GM12875 (cell line): ENCODE results near the gene LSM4.
"Not testable (repeated sequence)": the region's sequence is repeated elsewhere in the genome, so short reads cannot be mapped to it uniquely, and the experiment has no call there.

Experiments
- H3K4me3 ChIP-seq: one replicate; pipeline ENCODE4 v1.5.1; 2011; ENCODE audit warnings: low read depth, low read length, control low read depth
- TF ChIP-seq, protein P1 (sequence below): IDR thresholded peaks from 2 replicates; pipeline ENCODE4 v1.5.1; 2011; ENCODE audit warnings: low read depth, mild to moderate bottlenecking, control low read depth, inconsistent platforms, low read length, moderate library complexity, borderline replicate concordance; ENCODE audit not compliant: insufficient read depth

The LSM4 gene

DNA sequence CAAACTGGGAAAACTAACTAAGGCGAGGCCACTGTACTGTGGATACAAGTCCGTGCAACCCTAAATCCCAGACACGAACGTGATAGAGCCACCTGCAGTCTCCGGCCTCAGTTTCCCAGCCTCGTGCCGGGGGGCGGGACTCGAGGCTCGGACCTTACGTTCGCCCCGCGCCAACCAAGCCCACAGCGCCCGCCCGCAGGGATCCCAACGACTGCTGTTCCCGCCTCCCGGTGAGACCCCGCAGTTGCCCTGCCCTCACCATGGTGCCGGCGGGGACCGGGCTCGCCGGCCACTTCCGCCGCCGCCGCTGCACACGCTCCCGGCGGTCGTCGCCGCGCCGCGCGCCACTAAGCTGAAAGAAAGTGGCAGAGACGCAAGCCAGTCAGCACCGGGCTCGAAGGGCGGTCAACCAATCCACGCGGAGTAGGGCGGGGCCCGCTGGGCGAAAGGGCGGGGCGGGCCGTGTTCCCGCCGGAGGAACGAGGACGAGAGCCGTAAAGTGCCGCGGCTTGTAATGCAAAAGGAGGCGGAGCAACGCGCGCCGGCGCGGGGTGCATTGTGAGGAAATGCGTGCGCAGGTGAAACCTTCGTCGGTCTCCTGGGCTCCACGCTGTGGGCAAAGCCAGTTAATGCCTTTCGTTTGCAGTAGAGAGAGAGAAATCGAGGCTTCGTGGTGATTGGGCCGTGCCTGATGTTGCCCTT is at the start of gene LSM4:
LSM4 (minus strand) TSS at position 318 of the 702 bp plus-strand sequence; CDS start at position 262, 56 bp downstream.
- TF ChIP-seq, protein P1, sequence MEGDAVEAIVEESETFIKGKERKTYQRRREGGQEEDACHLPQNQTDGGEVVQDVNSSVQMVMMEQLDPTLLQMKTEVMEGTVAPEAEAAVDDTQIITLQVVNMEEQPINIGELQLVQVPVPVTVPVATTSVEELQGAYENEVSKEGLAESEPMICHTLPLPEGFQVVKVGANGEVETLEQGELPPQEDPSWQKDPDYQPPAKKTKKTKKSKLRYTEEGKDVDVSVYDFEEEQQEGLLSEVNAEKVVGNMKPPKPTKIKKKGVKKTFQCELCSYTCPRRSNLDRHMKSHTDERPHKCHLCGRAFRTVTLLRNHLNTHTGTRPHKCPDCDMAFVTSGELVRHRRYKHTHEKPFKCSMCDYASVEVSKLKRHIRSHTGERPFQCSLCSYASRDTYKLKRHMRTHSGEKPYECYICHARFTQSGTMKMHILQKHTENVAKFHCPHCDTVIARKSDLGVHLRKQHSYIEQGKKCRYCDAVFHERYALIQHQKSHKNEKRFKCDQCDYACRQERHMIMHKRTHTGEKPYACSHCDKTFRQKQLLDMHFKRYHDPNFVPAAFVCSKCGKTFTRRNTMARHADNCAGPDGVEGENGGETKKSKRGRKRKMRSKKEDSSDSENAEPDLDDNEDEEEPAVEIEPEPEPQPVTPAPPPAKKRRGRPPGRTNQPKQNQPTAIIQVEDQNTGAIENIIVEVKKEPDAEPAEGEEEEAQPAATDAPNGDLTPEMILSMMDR: peak; percentile 49; the same call in 1 of the 2 replicates
- peak within 1 kb of the TSS; percentile 88 for H3K4me3 ChIP-seq

DNA sequence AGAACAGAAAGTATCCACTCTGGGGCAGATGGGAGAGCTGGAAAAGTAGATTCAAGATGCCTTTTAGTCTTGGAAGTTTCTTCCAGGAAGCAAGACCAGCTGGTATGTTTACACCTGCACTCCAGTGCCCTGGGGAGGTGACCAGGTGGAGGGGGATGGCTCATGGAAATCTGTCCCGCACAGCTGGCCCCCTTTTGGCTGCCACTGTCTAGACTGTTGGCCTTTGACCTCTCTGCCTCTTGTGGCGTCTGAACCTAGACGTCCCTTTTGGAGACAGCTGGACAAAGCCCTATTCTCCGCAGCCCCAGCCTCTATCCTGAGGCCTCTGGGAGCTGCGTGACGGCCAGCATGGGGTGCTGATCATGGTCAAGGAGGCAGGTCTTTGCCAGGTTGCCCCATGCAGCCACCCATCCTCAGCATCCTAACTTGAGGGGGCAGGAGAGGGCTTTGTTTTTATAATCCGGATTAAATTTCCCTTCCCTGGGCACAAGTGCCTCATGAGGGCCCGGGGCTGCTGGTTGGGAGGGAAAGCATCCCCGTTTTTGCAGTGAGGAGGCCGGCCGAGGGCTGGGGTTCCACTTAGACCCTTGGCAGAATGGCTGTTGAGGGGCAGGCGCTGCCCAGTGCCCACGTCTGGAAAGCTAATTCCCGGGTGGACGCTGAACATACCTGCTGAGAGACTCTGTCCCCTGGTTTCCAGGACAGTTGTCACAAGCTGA is 45.8 kb upstream of the LSM4 start:
- TF ChIP-seq, protein P1: no peak

DNA sequence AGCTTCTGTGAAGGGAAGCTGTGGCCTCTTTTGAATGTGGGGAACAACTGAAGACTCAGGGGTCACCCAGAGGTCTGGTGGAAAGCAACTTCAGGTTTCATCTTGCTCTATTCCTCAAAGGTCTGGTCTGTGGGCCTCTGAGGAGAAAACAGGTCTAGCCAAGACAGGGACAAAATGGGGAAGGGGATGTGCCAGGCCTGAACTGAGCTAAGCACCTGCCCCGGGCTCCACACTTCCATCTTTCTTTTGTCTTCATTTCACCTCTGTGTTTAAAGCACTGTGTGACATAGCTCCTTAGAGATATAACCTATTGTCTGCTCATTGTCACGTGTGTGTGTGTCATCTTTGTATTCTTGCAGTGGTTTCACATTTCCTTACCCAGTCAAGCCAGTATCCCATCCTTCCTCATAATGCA is 43.2 kb upstream of the LSM4 start:
- TF ChIP-seq, protein P1: no peak
- no peak overlapping the region for H3K4me3 ChIP-seq

More for the DNA sequence above, 45.8 kb upstream of the LSM4 start:
- H3K4me3 ChIP-seq: no peak overlapping the region

DNA sequence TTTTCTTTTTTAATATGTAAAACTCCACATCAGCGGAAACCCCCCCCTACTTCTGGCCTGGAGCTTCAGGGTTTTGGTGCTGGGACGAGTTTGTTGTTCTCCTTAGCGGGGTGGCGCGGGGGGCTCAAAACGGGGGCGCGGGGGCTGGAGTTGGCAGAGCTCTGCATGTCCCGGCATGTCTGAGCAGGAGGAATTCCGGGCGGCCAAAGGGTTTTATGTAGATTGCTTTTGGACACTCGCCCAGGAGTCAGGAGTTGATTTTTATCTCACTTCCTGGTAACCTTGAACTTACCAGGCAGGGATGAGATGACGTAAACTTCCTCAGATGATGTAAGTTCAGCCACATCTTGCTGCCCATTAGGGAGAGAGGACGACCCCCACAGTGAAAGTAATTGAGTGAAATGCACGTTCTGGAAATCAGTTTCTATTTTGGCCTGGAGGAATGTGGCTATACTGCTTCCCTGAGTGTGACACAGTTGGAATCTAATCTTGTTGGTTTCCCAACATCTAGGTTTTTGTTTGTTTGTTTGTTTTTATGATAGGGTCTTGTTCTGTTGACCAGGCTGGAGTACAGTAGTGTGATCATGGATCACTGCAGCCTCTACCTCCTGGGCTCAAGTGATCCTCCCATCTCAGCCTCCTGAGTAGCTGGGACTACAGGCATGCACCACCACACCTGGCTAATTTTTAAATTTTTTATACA is 42.1 kb upstream of the LSM4 start:
- TF ChIP-seq, protein P1: no peak
- H3K4me3 ChIP-seq: no peak overlapping the region

DNA sequence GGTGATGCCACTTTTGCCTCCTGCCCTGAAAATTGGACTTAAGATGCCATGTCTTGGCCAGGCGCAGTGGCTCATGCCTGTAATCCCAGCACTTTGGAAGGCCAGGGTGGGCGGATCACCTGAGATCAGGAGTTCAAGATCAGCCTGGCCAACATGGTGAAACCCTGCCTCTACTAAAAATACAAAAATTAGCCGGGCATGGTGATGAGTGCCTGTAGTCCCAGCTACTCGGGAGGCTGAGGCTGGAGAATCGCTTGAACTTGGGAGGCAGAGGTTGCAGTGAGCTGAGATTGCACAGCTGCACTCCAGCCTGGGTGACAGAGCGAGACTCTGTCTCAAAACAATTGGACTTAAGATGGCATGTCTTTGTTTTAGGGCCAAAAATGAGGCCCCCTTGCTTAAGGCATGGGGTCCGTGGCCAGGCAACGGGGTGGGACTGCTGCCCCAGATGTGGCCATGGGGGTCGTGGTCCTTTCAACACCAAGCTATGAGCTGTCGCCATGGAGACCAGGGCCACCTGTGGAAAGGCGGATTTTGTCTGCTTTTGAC is 41.5 kb upstream of the LSM4 start:
- not testable (repeated sequence) for H3K4me3 ChIP-seq

DNA sequence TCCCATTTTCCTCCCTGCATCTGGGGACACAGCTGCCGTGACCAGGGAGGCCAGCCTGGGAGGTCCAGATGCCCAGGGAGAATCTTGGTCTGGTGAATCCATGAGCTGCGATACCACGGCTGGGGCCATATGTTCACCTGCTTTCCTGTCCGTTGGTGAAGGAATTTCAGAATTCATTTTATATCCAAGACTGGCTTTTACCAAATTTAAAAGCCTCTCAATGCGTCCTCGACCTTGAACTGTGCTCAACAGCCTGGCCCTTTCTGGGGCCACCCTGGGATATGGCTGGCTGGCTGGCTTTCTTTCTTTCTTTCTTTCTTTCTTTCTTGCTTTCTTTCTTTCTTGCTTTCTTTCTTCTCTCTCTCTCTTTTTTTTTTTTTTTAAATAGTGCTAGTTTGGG is 40.9 kb upstream of the LSM4 start:
- TF ChIP-seq, protein P1: no peak
- no peak overlapping the region for H3K4me3 ChIP-seq

DNA sequence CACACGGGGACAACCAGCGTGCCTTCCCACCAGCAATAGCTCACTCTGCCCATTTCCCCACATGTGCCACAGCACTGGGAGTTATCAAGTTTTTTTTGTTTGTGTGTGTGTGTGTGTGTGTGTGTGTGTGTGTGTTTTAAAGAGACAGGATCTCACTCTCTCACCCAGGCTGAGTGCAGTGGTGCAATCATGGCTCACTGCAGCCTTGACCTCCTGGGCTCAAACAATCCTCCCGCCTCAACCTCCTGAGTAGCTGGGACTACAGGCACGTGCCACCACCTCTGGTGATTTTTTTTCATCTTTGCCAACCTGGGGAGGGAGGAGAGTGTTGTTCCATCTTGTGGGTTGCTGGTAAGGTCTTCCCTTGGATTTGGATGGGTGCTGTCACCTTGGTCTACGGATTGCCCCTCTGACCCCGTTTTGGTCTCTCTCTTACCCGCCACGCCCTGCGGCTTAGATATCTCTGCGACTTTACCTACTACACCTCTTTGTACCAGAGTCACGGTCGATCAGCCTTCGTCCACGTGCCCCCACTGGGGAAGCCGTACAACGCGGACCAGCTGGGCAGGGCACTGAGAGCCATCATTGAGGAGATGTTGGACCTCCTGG is 40.2 kb upstream of the LSM4 start:
- TF ChIP-seq, protein P1: no peak
- no peak overlapping the region for H3K4me3 ChIP-seq
